Measurements from ENCODE around the gene PPP1R13B.

- TF ChIP-seq CTCF (IDR thresholded peaks at IDR 0.05; ENCODE audit: insufficient read depth, low read length) (no peak), POLR2AphosphoS5 (IDR thresholded peaks at IDR 0.05; ENCODE audit: low read depth) (no peak), SPI1 (IDR thresholded peaks at IDR 0.05; ENCODE audit: borderline replicate concordance, low read depth) (no peak), GABPA (IDR thresholded peaks at IDR 0.05; ENCODE audit: low read depth) (no peak)
These were observed 35.8 kb upstream of the PPP1R13B start for GRCh38 chr14:103883263-103883523.
